ENCODE results near the gene TECPR2. TPM values are rescaled to one million over a fixed set of nuclear protein-coding genes. Genes with fewer than 3 reads are reported as not detected.

Gene TECPR2
- total and polyA plus RNA-seq, 10 of the 15 experiments (the other 5 are each of a cell fraction or from before 2014, with no cell fraction given) = 0.15 to 10.0 (median 3.0) TPM

- CTCF ChIA-PET = interaction anchor here (1.3 kb wide), 1 partner anchor 31 kb away, joined by 5 read pairs; no protein-coding TSS in a partner anchor
- no peak overlapping the region for H3K4me2 ChIP-seq (ENCODE audit: control insufficient read depth, insufficient read depth)
- H3K27ac ChIP-seq (ENCODE audit: control insufficient read depth, insufficient read depth) = no peak overlapping the region
- BruUV-seq (replicated peaks) = no TSS peak
- H2AFZ ChIP-seq (ENCODE audit: control insufficient read depth, low read depth, low read length) = no peak overlapping the region
- RAD21 ChIA-PET (ENCODE audit: unreplicated experiment) = no interaction called here
- intact Hi-C loops (cut with micrococcal nuclease; ENCODE audit: unreplicated experiment) = no loop called here
- no peak overlapping the region for H3K9ac ChIP-seq (ENCODE audit: control insufficient read depth, insufficient read depth, low read length)
- FAIRE-seq = no peak
- H3K4me3 ChIP-seq = no peak overlapping the region
- 79% methylated on average over 7 of the region's 7 CpGs for WGBS (ENCODE audit: insufficient coverage, insufficient replicate concordance, low lambda C conversion rate, missing lambda C conversion rate)
- H3K9me3 ChIP-seq (replicated peaks; ENCODE audit: control insufficient read depth, insufficient read depth, low read length) = no peaks in the 10 kb centered on the region; the same call in 1 of the 3 replicates
- in situ Hi-C loops (cut with MboI) = no loop called here
- SMC1A ChIA-PET (ENCODE audit: uncharacterized antibody, unreplicated experiment) = no interaction called here
- H3K4me1 ChIP-seq (ENCODE audit: control insufficient read depth, insufficient read depth, low read length) = no peaks in the 10 kb centered on the region
- no peaks in the 10 kb centered on the region for H3K79me2 ChIP-seq (ENCODE audit: control insufficient read depth, insufficient read depth, low read length)
- no peak for DNase-seq (ENCODE audit: low read depth, low spot score)
- ATAC-seq = no peak
- TF ChIP-seq IRF3 (IDR thresholded peaks at IDR 0.05) (no peak), RB1 (IDR thresholded peaks at IDR 0.05; ENCODE audit: borderline replicate concordance) (no peak), RELB (IDR thresholded peaks at IDR 0.05; ENCODE audit: low read depth) (no peak), RAD21 (IDR thresholded peaks at IDR 0.05; ENCODE audit: insufficient read depth, low read depth, low read length) (no peak), SMAD5 (IDR thresholded peaks at IDR 0.05; ENCODE audit: low read depth) (no peak), MAX (IDR thresholded peaks at IDR 0.05; ENCODE audit: low read depth, low read length) (no peak), CHD1 (IDR thresholded peaks at IDR 0.05; ENCODE audit: low read depth, low read length) (no peak), ZNF274 (IDR thresholded peaks at IDR 0.05; ENCODE audit: insufficient read depth, insufficient read length) (no peak), MEF2B (IDR thresholded peaks at IDR 0.05; ENCODE audit: partially characterized antibody, poor library complexity, severe bottlenecking) (no peak)
- H3K36me3 ChIP-seq (ENCODE audit: control insufficient read depth in 2 of 2, insufficient read depth in 2 of 2, low read length in 1 of 2) = no peaks in the 10 kb centered on the region
- H4K20me1 ChIP-seq (ENCODE audit: control insufficient read depth, insufficient read depth) = no peaks in the 10 kb centered on the region
- H3K27me3 ChIP-seq (replicated peaks in 1 of 2; ENCODE audit: control insufficient read depth in 2 of 2, insufficient read depth in 2 of 2, low read length in 1 of 2) = no peaks in the 10 kb centered on the region
- POLR2A ChIA-PET = no interaction called here
Measured at GRCh38 chr14:102407258-102407657, 44.5 kb downstream of the TECPR2 start.

Measured in GM12878 (cell line).